ENCODE data around the gene HIP1. TPM values are rescaled to one million over a fixed set of nuclear protein-coding genes. Genes with fewer than 3 reads are reported as not detected.

HIP1 gene
- total and polyA plus RNA-seq, 9 of the 15 experiments (the other 6 are each of a cell fraction or from before 2014, with no cell fraction given): 2.4 to 13.7 (median 9.5) TPM

DNA sequence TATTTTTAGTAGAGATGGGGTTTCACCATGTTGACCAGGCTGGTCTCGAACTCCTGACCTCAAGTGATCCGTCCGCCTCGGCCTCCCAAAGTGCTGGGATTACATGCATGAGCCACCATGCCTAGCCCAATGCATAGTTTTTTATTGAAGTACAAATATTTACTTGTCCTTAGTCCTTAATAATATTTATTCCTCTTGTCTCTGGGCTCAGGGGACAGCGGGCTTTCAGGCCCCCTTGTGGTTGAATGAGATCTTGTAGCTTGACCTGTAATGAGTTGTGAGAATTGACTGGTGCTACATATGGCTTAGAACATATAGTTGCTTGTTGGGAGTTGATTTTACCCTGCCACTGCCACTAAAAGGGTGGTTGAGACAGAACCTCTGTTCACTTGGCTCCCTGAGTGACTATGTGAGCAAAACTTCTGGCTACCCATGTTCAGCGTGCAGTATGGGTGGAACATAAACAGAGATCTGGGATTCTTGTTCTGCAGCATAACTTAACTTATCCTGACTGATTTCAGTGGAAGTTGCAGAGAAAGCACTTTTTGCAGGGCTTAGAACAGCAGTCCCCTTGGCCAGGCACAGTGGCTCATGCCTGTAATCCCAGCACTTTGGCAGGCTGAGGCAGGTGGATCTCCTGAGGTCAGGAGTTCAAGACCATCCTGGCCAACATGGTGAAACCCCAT lies 18.4 kb upstream of the HIP1 start:
- peak; percentile 87 for ATAC-seq
- POLR2A ChIA-PET: interaction anchor here (0.7 to 2.6 kb wide), 2 partner anchors 18 to 229 kb away, joined by 4 to 10 read pairs; no protein-coding TSS in a partner anchor
- DNase-seq (ENCODE audit: extremely low read depth in 1 of 4, low spot score in 3 of 4): peak; percentile 60 to 69 (median 63)
- no peak for TF ChIP-seq POLR3G (IDR thresholded peaks at IDR 0.05; ENCODE audit: extremely low read depth, insufficient read length, insufficient replicate concordance)
- TF ChIP-seq, protein P1, sequence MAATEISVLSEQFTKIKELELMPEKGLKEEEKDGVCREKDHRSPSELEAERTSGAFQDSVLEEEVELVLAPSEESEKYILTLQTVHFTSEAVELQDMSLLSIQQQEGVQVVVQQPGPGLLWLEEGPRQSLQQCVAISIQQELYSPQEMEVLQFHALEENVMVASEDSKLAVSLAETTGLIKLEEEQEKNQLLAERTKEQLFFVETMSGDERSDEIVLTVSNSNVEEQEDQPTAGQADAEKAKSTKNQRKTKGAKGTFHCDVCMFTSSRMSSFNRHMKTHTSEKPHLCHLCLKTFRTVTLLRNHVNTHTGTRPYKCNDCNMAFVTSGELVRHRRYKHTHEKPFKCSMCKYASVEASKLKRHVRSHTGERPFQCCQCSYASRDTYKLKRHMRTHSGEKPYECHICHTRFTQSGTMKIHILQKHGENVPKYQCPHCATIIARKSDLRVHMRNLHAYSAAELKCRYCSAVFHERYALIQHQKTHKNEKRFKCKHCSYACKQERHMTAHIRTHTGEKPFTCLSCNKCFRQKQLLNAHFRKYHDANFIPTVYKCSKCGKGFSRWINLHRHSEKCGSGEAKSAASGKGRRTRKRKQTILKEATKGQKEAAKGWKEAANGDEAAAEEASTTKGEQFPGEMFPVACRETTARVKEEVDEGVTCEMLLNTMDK (IDR thresholded peaks at IDR 0.05; ENCODE audit: borderline replicate concordance, insufficient read depth, low read depth, low read length, poor library complexity, severe bottlenecking): peak; percentile 59
- TF ChIP-seq, protein P2, sequence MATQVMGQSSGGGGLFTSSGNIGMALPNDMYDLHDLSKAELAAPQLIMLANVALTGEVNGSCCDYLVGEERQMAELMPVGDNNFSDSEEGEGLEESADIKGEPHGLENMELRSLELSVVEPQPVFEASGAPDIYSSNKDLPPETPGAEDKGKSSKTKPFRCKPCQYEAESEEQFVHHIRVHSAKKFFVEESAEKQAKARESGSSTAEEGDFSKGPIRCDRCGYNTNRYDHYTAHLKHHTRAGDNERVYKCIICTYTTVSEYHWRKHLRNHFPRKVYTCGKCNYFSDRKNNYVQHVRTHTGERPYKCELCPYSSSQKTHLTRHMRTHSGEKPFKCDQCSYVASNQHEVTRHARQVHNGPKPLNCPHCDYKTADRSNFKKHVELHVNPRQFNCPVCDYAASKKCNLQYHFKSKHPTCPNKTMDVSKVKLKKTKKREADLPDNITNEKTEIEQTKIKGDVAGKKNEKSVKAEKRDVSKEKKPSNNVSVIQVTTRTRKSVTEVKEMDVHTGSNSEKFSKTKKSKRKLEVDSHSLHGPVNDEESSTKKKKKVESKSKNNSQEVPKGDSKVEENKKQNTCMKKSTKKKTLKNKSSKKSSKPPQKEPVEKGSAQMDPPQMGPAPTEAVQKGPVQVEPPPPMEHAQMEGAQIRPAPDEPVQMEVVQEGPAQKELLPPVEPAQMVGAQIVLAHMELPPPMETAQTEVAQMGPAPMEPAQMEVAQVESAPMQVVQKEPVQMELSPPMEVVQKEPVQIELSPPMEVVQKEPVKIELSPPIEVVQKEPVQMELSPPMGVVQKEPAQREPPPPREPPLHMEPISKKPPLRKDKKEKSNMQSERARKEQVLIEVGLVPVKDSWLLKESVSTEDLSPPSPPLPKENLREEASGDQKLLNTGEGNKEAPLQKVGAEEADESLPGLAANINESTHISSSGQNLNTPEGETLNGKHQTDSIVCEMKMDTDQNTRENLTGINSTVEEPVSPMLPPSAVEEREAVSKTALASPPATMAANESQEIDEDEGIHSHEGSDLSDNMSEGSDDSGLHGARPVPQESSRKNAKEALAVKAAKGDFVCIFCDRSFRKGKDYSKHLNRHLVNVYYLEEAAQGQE (IDR thresholded peaks at IDR 0.05; ENCODE audit: borderline replicate concordance): peak; percentile 59; the same call in 1 of the 2 replicates
- TF ChIP-seq, protein P2 (CRISPR knock-in tag; IDR thresholded peaks at IDR 0.05; ENCODE audit: low read depth): no peak
- no peak for TF ChIP-seq RUNX1 (IDR thresholded peaks at IDR 0.05; ENCODE audit: low read depth)
- TF ChIP-seq, protein P3, sequence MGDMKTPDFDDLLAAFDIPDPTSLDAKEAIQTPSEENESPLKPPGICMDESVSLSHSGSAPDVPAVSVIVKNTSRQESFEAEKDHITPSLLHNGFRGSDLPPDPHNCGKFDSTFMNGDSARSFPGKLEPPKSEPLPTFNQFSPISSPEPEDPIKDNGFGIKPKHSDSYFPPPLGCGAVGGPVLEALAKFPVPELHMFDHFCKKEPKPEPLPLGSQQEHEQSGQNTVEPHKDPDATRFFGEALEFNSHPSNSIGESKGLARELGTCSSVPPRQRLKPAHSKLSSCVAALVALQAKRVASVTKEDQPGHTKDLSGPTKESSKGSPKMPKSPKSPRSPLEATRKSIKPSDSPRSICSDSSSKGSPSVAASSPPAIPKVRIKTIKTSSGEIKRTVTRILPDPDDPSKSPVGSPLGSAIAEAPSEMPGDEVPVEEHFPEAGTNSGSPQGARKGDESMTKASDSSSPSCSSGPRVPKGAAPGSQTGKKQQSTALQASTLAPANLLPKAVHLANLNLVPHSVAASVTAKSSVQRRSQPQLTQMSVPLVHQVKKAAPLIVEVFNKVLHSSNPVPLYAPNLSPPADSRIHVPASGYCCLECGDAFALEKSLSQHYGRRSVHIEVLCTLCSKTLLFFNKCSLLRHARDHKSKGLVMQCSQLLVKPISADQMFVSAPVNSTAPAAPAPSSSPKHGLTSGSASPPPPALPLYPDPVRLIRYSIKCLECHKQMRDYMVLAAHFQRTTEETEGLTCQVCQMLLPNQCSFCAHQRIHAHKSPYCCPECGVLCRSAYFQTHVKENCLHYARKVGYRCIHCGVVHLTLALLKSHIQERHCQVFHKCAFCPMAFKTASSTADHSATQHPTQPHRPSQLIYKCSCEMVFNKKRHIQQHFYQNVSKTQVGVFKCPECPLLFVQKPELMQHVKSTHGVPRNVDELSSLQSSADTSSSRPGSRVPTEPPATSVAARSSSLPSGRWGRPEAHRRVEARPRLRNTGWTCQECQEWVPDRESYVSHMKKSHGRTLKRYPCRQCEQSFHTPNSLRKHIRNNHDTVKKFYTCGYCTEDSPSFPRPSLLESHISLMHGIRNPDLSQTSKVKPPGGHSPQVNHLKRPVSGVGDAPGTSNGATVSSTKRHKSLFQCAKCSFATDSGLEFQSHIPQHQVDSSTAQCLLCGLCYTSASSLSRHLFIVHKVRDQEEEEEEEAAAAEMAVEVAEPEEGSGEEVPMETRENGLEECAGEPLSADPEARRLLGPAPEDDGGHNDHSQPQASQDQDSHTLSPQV (IDR thresholded peaks at IDR 0.05): no peak

More for the DNA sequence above, 18.4 kb upstream of the HIP1 start:
- H3K4me1 ChIP-seq (replicated peaks in 1 of 2; ENCODE audit: control insufficient read depth in 2 of 2, insufficient read depth in 2 of 2, low read length in 2 of 2): peaks cover 3% of the 10 kb centered on the region in 2 experiments; a peak in 3 of 5 replicates
- H3K27me3 ChIP-seq (ENCODE audit: control insufficient read depth in 2 of 2, insufficient read depth in 2 of 2, low read length in 2 of 2): no peaks in the 10 kb centered on the region
- H3K9me1 ChIP-seq (ENCODE audit: control insufficient read depth, insufficient read depth, low read length): no peaks in the 10 kb centered on the region
- no TSS peak for BruUV-seq (replicated peaks)
- in situ Hi-C loops (cut with MboI): loop anchor here (10.0 to 25.0 kb wide), 2 partner anchors 302 to 880 kb away; partner anchors contain the start of gene POMZP3
- FAIRE-seq: no peak
- no peak overlapping the region for H3K9ac ChIP-seq (ENCODE audit: insufficient read depth in 1 of 2, low read depth in 2 of 2, low read length in 2 of 2)
- H4K20me1 ChIP-seq (replicated peaks; ENCODE audit: control insufficient read depth, insufficient read depth, low read length): no peaks in the 10 kb centered on the region
- H2AFZ ChIP-seq (ENCODE audit: low read depth, low read length): no peak overlapping the region
- H3K9me3 ChIP-seq (replicated peaks; ENCODE audit: control insufficient read depth, insufficient read depth, low read depth, low read length): no peaks in the 10 kb centered on the region
- no peak overlapping the region for H3K4me2 ChIP-seq (ENCODE audit: insufficient read depth, low read length)
- 66% methylated on average over 6 of the region's 6 CpGs for WGBS (ENCODE audit: insufficient coverage, low coverage, missing lambda C conversion rate)
- H3K4me3 ChIP-seq: no peak overlapping the region
- H3K27ac ChIP-seq (ENCODE audit: extremely low read depth, low read depth, low read length): no peak overlapping the region
- CTCF ChIA-PET (ENCODE audit: low intra/inter-chr PET ratio): no interaction called here
- intact Hi-C loops (cut with micrococcal nuclease): no loop called here
- H3K79me2 ChIP-seq (ENCODE audit: control insufficient read depth, insufficient read depth, low read length): no peaks in the 10 kb centered on the region
- H3K36me3 ChIP-seq (ENCODE audit: control insufficient read depth, insufficient read depth, low read length): no peaks in the 10 kb centered on the region
